Hair follicular keratinocyte (primary cell): ENCODE measurements around the gene HSPA4L. TPM values are rescaled to one million over a fixed set of nuclear protein-coding genes. Genes with fewer than 3 reads are reported as not detected.

Experiments
- total RNA-seq: library from RNA; depleted of rRNA; stranded (reverse); fragments of >200 nt; gene quantifications from 2 replicates; pipeline ENCODE4 v1.2.3, GENCODE V29; 2015

The HSPA4L gene
- 18.5 and 26.4 TPM in 2 replicates for total RNA-seq

GRCh38 chr4:127782275-127783025 lies at the start of gene HSPA4L:
TSS of gene HSPA4L (plus strand) at chr4:127782322. CDS start at chr4:127782551, 229 bp downstream.

GRCh38 chr4:127880763-127881562 lies 98.8 kb downstream of the HSPA4L start, which contains the start of gene PLK4:
TSS of gene PLK4 (plus strand) at chr4:127880893. CDS start at chr4:127881135, 242 bp downstream.

Other genes with a start within 250 kb of the HSPA4L start
- gene INTU, start 149.4 kb upstream of the HSPA4L start, total RNA-seq: 2.0 TPM in 2 replicates
- gene SLC25A31, start 51.9 kb upstream of the HSPA4L start, total RNA-seq: not detected in 2 replicates
- 4.6 and 13.1 TPM in 2 replicates for gene PLK4, start 98.6 kb downstream of the HSPA4L start, total RNA-seq
- gene MFSD8, start 182.9 kb downstream of the HSPA4L start, total RNA-seq: 5.3 and 15.7 TPM in 2 replicates
- gene ABHD18, start 183.1 kb downstream of the HSPA4L start, total RNA-seq: 3.7 and 5.2 TPM in 2 replicates